22Rv1 (cell line): ENCODE measurements around the gene LRRC8D.

Experiments used
- H3K27ac ChIP-seq: fragments of 450-650 bp; 2 replicates; pipeline ENCODE4 v1.5.1; 2017
- ZFX ChIP-seq: fragments of 450-650 bp; IDR thresholded peaks from 2 replicates; pipeline ENCODE4 v1.6.1; 2017; ENCODE audit warnings: antibody characterized with exemption, borderline replicate concordance
- TF ChIP-seq, protein P1 (sequence below): fragments of 450-650 bp; IDR thresholded peaks from 2 replicates; pipeline ENCODE4 v1.5.1; 2017; ENCODE audit warnings: mild to moderate bottlenecking

LRRC8D gene

DNA sequence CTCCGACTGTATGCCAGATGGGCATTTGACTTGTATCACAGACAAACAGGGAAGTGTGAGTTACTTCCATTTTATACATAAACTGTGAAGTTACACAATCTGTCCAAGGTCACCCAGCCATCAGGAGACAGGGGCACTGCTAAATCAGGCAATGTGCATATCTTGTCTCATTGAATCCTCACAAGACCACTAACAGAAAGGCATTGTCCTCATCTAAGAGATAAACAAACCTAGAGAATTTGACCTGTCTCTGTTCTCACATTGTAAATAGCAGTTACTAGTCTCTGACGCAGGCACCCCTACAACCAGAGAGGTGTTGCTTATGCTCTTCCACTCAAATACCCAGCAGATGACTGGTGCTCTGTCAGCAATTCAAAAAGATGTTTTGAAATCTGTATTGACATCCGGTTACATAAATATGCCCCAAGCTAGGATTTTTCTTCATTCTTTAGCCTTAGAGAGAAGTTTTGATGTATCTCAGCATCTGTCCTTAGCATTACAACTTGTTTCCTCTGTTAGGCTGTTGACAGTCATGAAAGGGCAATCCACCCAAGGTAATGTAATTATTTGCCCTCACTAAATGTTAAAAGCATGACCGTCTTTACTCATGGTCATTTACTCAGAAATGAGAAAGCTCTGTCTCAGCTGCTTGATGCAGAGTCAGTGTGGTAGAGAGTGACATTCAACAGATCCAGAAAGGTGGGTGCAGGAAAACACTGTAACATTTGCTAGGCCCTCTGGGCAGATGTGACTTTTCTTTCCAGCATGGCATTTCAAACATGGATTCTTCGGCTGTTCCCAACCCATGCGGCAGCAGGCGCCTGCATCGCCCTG is 122.2 kb downstream of the LRRC8D start:
- no peak overlapping the region for H3K27ac ChIP-seq

DNA sequence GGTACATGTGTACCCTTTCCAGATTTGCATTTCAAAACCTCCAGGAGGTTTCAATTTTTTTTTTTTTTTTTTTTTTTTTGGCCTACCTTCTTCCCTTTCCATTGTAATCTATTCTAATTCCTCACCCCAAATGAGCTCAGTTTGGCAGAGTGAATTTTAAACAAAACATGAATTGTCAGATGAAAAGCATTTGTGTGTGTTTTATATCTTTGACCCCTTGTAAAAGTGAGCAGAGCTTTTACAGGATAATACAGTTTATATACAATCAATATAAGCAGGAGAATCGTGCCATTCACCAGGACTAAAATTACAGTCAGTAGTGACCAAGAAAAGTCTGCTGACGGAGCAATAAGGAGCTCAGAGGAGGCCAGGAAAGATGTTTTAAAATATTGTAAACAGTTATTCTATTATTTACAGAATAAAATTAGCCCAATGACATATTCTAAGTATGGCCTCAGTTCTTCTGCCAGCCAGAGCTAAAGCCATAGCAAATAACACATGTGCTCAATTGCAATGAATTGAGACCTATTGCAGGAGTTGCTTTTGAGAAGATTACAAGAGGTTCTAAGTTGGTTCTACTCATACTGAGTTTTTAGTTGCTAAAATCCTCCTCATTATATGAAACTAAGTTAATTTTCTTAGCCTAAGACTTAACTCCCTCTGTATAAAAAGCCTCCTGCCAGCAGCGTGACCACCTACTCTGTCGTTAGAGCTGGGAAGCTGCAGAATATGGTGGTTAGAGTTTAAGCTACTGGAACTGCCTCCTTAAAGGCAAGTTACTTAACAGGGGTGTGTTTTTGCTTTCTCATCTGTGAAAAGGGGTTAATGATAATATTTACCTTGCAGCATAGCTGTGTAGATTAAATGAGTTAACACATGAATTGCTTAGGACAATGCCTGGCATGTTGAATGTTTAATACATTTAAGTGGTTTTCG is 123.3 kb downstream of the LRRC8D start:
- H3K27ac ChIP-seq = no peak overlapping the region
- TF ChIP-seq, protein P1, sequence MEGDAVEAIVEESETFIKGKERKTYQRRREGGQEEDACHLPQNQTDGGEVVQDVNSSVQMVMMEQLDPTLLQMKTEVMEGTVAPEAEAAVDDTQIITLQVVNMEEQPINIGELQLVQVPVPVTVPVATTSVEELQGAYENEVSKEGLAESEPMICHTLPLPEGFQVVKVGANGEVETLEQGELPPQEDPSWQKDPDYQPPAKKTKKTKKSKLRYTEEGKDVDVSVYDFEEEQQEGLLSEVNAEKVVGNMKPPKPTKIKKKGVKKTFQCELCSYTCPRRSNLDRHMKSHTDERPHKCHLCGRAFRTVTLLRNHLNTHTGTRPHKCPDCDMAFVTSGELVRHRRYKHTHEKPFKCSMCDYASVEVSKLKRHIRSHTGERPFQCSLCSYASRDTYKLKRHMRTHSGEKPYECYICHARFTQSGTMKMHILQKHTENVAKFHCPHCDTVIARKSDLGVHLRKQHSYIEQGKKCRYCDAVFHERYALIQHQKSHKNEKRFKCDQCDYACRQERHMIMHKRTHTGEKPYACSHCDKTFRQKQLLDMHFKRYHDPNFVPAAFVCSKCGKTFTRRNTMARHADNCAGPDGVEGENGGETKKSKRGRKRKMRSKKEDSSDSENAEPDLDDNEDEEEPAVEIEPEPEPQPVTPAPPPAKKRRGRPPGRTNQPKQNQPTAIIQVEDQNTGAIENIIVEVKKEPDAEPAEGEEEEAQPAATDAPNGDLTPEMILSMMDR = no peak
- no peak for TF ChIP-seq ZFX

More for the DNA sequence above, 122.2 kb downstream of the LRRC8D start:
- TF ChIP-seq, protein P1 = no peak
- TF ChIP-seq ZFX = no peak

DNA sequence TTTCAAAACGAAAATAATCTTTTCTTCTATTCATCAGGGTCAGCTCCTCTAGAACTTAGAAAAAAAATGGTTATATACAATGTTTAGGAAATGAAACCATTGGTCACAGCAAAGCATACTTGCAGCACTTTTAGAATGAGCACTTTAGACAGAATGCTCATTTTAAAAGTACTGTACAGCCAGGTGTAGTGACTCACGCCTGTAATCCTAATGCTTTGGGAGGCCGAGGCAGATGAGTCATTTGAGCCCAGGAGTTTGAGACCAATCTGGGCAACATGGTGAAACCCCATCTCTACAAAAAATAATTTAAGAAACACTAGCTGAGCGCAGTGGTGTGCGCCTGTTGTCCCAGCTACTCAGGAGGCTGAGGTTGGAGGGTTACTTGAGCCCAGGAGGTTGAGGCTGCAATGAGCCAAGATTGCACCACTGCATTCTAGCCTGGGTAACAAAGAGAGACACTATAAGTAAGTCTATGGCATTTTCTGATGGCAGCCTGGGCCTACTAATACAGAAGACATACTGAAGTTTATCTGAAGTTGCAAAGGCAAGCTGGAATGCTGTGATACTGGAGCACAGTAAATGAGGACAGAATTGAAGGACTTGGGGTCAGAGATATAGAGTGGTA is 125.1 kb downstream of the LRRC8D start:
- H3K27ac ChIP-seq = no peak overlapping the region
- TF ChIP-seq, protein P1 = no peak
- no peak for TF ChIP-seq ZFX

DNA sequence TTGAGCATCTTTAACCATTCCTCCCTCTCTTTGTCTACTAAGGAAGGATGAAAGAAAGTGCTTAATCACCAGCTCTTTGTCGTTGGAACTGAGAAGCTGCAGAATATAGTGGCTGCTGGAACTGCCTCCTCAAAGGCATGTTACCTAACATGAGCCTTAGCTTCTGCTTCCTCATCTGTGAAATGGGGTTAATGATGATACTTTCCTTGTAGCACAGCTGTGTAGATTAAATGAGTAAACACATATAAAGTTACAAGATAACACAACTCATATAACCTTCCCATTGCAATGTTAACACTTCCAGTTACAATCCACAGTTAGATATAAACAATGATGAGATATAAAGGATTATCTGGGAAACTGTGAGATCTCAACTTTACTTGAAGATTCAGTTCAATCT is 125.7 kb downstream of the LRRC8D start:
- no peak for TF ChIP-seq ZFX
- TF ChIP-seq, protein P1 = no peak
- no peak overlapping the region for H3K27ac ChIP-seq

DNA sequence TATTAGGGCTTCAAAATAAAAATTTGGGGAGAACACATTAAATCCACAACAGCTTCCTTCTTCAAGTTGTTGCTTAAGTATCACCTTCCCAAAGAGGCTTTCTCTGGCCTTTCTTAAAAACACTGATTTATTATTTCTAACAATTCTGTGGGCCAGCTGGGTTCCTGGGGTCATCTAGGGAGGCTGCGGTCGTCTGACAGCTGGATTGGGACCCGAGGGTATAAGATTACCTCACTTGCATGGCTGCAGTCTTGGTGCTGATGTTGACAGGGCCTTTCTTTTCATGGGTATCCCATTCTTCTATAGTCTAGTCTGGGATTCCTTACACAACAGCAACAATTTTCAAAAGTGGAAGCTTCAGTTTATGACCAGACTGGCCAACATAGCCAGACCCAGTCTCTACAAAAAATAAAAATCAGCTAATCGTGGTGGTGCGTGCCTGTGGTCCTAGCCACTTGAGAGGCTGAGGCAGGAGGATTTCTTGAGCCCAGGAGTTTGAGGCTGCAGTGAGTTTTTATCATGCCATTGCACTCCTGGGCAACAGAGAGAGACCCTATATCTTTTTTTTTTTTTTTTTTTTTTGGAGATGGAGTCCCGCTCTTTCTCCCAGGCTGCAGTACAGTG is 128.0 kb downstream of the LRRC8D start:
- H3K27ac ChIP-seq = no peak overlapping the region
- TF ChIP-seq, protein P1 = no peak
- no peak for TF ChIP-seq ZFX

DNA sequence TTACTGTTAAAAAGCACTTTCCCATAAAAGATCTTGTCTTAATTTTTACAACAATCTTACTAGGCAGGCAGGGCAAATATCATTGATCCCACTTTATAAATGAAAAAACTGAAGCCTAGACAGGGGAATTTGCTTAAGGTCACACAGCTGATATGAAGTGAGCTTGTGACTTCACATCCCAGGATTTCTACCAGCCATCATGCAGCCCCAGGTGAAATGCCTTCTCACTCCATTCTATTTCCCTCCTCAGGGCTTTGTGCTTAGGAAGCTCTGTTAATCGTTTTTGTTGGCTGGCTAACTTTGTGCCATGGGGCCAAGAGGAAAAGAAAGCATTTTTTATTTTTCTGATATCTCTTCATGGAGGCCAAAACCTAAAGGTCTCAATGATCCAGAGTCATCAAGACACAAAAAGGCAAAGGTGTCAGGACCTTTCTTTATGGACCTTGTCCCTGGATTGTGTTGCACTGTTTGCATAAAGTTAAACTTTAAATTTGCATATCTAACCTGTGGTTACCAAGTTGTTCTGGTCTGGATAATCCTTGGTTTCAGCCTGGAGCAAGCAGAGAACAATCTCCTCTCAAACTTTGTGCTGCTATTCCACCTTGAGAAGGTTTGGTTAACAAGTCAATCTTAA is 129.3 kb downstream of the LRRC8D start:
- TF ChIP-seq, protein P1 = no peak
- TF ChIP-seq ZFX = no peak
- H3K27ac ChIP-seq = peak overlapping the region; percentile 31
